HepG2 (cell line): ENCODE data around the gene MCFD2. TPM values are rescaled to one million over a fixed set of nuclear protein-coding genes. Genes with fewer than 3 reads are reported as not detected.

Experiments
- ATAC-seq: fragments of 200-7000 bp; cut with Tn5 transposase; 3 replicates; pipeline ENCODE4 v1.9.1; 2020; ENCODE audit warnings: mild to moderate bottlenecking, moderate library complexity
- BruUV-seq: library from RNA; stranded (reverse); fragments of 400-500 nt; replicated peaks from 2 replicates; lab custom pipeline; 2021; lab: Mats Ljungman, UMichigan
- CTCF ChIA-PET: fragments of 300-600 bp; formaldehyde crosslinking; extraction: SDS; loops from one replicate; lab custom pipeline; 2021; ENCODE audit warnings: low total read pairs, inconsistent platforms, low intra/inter-chr PET ratio; lab: Yijun Ruan, JAX
- POLR2A ChIA-PET: fragments of 350-600 bp; sonication (Branson Sonifier 250); formaldehyde crosslinking; loops from one replicate; lab custom pipeline; 2020; ENCODE audit warnings: antibody characterized with exemption, inconsistent platforms; lab: Yijun Ruan, JAX
- DNase-seq: peaks from one replicate; pipeline ENCODE4 v3.0.0-alpha.2; 2015; ENCODE audit warnings: low spot score
- FAIRE-seq: peaks from 3 replicates; lab custom pipeline; 2011; peaks lifted over from hg19 to GRCh38; lab: Jason Lieb, UNC
- H2AFZ ChIP-seq: one replicate; pipeline ENCODE4 v1.6.1; 2011; ENCODE audit warnings: low read length, inconsistent platforms
- H3K27ac ChIP-seq: fragments of 300-600 bp; 3 replicates; pipeline ENCODE4 v1.8.0; 2011; ENCODE audit warnings: mixed run types, mild to moderate bottlenecking, mixed read lengths, low read length, inconsistent platforms; ENCODE audit not compliant: insufficient read depth; ENCODE audit errors: extremely low read length
- H3K27me3 ChIP-seq, 2 experiments: fragments of 200-600 bp in 1 of 2; 2 replicates in 1 of 2; 3 replicates in 1 of 2; pipeline versions ENCODE4 v1.6.0 to v1.8.0; 2011; ENCODE audit warnings: low read length in 2 of 2, mild to moderate bottlenecking in 2 of 2, moderate library complexity in 2 of 2, inconsistent platforms in 1 of 2; ENCODE audit not compliant: insufficient read depth in 2 of 2, control insufficient read depth in 1 of 2
- H3K36me3 ChIP-seq, 2 experiments: fragments of 200-600 bp in 1 of 2; replicated peaks in 1 of 2; 2 replicates in 1 of 2; 3 replicates in 1 of 2; pipeline versions ENCODE4 v1.5.1 to v1.8.0; 2011; ENCODE audit warnings: low read length in 2 of 2, inconsistent platforms in 1 of 2; ENCODE audit not compliant: insufficient read depth in 2 of 2, control insufficient read depth in 1 of 2
- H3K4me1 ChIP-seq: 2 replicates; pipeline ENCODE4 v1.5.1; 2012; ENCODE audit warnings: low read length, inconsistent platforms; ENCODE audit not compliant: insufficient read depth
- H3K4me2 ChIP-seq: 2 replicates; pipeline ENCODE4 v1.6.0; 2011; ENCODE audit warnings: low read depth, low read length, inconsistent platforms
- H3K4me3 ChIP-seq, 3 experiments: fragments of 200-600 bp in 1 of 3; sonication (generic), shearing (Covaris generic) in 1 of 3; replicated peaks in 1 of 3; 2 replicates each; pipeline ENCODE4 v1.5.1; 2011 to 2016; ENCODE audit warnings: low read length in 3 of 3, inconsistent platforms in 2 of 3, low read depth in 2 of 3, mild to moderate bottlenecking in 2 of 3, control low read depth in 1 of 3, mixed read lengths in 1 of 3; ENCODE audit not compliant: insufficient read depth in 1 of 3
- H3K79me2 ChIP-seq: one replicate; pipeline ENCODE4 v1.6.1; 2011; ENCODE audit warnings: low read length, inconsistent platforms; ENCODE audit not compliant: insufficient read depth
- H3K9ac ChIP-seq: 2 replicates; pipeline ENCODE4 v1.6.0; 2011; ENCODE audit warnings: mild to moderate bottlenecking, low read depth, low read length, inconsistent platforms; ENCODE audit not compliant: insufficient read depth
- H3K9me3 ChIP-seq: 2 replicates; pipeline ENCODE4 v1.5.1; 2012; ENCODE audit warnings: mild to moderate bottlenecking, low read length
- H4K20me1 ChIP-seq: 2 replicates; pipeline ENCODE4 v1.6.0; 2011; ENCODE audit warnings: inconsistent platforms, mild to moderate bottlenecking, low read length, moderate library complexity; ENCODE audit not compliant: insufficient read depth
- BCL6 ChIP-seq: IDR thresholded peaks from 2 replicates; pipeline ENCODE4 v1.6.1; 2016; ENCODE audit warnings: missing genetic modification reagents, missing compliant biosample characterization
- ZNF18 ChIP-seq: sonication (generic); formaldehyde crosslinking; IDR thresholded peaks from 2 replicates; pipeline ENCODE4 v1.8.0; 2022; ENCODE audit warnings: mild to moderate bottlenecking, missing genetic modification reagents; ENCODE audit not compliant: insufficient replicate concordance
- ZNF747 ChIP-seq: sonication (generic); formaldehyde crosslinking; IDR thresholded peaks from 2 replicates; pipeline ENCODE4 v1.8.1; 2023; ENCODE audit warnings: missing genetic modification reagents, mild to moderate bottlenecking, borderline replicate concordance
- WGBS: methylation state at CpG from one replicate; pipeline ENCODE4 v1.1.6; 2017; ENCODE audit warnings: low lambda C conversion rate; 5-methylcytosine and 5-hydroxymethylcytosine counted together
- in situ Hi-C: cut with HindIII; loops from 2 replicates; pipeline ENCODE4 v1.10.0; 2017; ENCODE audit warnings: low pct_unique_long_range_greater_than_20kb; ENCODE audit not compliant: extremely low pct_ligation_motif_present
- intact Hi-C: fragments of 100-400 bp; cut with micrococcal nuclease; formaldehyde crosslinking; loops from one replicate; pipeline ENCODE4 v1.10.0; 2022; ENCODE audit not compliant: unreplicated experiment
- polyA plus RNA-seq, 8 experiments: library from polyadenylated mRNA; depleted of rRNA in 3 of 8; stranded (reverse) in 7 of 8; unstranded in 1 of 8; fragments of >200 nt; fragmentation: Illumina TruSeq in 4 of 8; extraction: Trizol in 4 of 8; gene quantifications; 2 replicates each; pipeline versions ENCODE4 v1.2.1 to v1.2.3, GENCODE V29; 2011 to 2016; ENCODE audit warnings: low read depth in 4 of 8, missing spikeins in 1 of 8, mixed read lengths in 1 of 8; ENCODE audit not compliant: insufficient read depth in 1 of 8
- total RNA-seq, 5 experiments: library from RNA; depleted of rRNA; stranded (reverse); fragments of >200 nt; fragmentation: Illumina TruSeq; extraction: Trizol; gene quantifications; 2 replicates each; pipeline ENCODE4 v1.2.3, GENCODE V29; 2016; ENCODE audit warnings: low read depth in 1 of 5
- TF ChIP-seq, protein P1 (sequence below): sonication (generic); formaldehyde crosslinking; conservative IDR thresholded peaks from 2 replicates; pipeline ENCODE4 v1.4.0; 2020; ENCODE audit warnings: missing genetic modification reagents
- TF ChIP-seq, protein P2 (sequence below), 2 experiments: fragments of 450-650 bp in 1 of 2; sonication (generic) in 1 of 2; formaldehyde crosslinking in 1 of 2; IDR thresholded peaks; 2 replicates each; pipeline versions ENCODE4 v1.6.1 to v1.8.0; 2016 to 2022; ENCODE audit warnings: antibody characterized with exemption in 1 of 2, mild to moderate bottlenecking in 1 of 2, missing genetic modification reagents in 1 of 2

MCFD2 gene
- total and polyA plus RNA-seq, 2 of the 13 experiments (the other 11 are each of a cell fraction or from before 2014, with no cell fraction given): 183 to 232 TPM

GRCh38 chr2:46951290-46952064, 35.9 kb upstream of the MCFD2 start:
- ChIA-PET POLR2A (interaction anchor here (1.5 kb wide), 1 partner anchor 19 kb away, joined by 5 read pairs; no protein-coding TSS in a partner anchor), CTCF (no interaction called here)
- H3K9ac ChIP-seq: no peak overlapping the region
- no peaks in the 10 kb centered on the region for H4K20me1 ChIP-seq
- in situ Hi-C loops (no loop called here), intact Hi-C loops (no loop called here)
- H2AFZ ChIP-seq: no peak overlapping the region
- H3K4me1 ChIP-seq: peaks cover 33% of the 10 kb centered on the region
- WGBS: 97% methylated on average over 9 of the region's 9 CpGs
- no peaks in the 10 kb centered on the region for H3K9me3 ChIP-seq
- no peaks in the 10 kb centered on the region for H3K27me3 ChIP-seq
- no peak overlapping the region for H3K4me3 ChIP-seq
- H3K4me2 ChIP-seq: no peak overlapping the region
- H3K79me2 ChIP-seq: peaks cover 27% of the 10 kb centered on the region
- DNase-seq (no peak), ATAC-seq (no peak), FAIRE-seq (no peak)
- no peak overlapping the region for H3K27ac ChIP-seq
- peaks cover 11 to 54% of the 10 kb centered on the region in 2 experiments for H3K36me3 ChIP-seq
- BruUV-seq: no TSS peak
- TF ChIP-seq, protein P1, sequence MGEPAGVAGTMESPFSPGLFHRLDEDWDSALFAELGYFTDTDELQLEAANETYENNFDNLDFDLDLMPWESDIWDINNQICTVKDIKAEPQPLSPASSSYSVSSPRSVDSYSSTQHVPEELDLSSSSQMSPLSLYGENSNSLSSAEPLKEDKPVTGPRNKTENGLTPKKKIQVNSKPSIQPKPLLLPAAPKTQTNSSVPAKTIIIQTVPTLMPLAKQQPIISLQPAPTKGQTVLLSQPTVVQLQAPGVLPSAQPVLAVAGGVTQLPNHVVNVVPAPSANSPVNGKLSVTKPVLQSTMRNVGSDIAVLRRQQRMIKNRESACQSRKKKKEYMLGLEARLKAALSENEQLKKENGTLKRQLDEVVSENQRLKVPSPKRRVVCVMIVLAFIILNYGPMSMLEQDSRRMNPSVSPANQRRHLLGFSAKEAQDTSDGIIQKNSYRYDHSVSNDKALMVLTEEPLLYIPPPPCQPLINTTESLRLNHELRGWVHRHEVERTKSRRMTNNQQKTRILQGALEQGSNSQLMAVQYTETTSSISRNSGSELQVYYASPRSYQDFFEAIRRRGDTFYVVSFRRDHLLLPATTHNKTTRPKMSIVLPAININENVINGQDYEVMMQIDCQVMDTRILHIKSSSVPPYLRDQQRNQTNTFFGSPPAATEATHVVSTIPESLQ (CRISPR knock-in tag): no peak
- TF ChIP-seq BCL6: no peak
- no peak for TF ChIP-seq ZNF747 (CRISPR knock-in tag)
- TF ChIP-seq, protein P2, sequence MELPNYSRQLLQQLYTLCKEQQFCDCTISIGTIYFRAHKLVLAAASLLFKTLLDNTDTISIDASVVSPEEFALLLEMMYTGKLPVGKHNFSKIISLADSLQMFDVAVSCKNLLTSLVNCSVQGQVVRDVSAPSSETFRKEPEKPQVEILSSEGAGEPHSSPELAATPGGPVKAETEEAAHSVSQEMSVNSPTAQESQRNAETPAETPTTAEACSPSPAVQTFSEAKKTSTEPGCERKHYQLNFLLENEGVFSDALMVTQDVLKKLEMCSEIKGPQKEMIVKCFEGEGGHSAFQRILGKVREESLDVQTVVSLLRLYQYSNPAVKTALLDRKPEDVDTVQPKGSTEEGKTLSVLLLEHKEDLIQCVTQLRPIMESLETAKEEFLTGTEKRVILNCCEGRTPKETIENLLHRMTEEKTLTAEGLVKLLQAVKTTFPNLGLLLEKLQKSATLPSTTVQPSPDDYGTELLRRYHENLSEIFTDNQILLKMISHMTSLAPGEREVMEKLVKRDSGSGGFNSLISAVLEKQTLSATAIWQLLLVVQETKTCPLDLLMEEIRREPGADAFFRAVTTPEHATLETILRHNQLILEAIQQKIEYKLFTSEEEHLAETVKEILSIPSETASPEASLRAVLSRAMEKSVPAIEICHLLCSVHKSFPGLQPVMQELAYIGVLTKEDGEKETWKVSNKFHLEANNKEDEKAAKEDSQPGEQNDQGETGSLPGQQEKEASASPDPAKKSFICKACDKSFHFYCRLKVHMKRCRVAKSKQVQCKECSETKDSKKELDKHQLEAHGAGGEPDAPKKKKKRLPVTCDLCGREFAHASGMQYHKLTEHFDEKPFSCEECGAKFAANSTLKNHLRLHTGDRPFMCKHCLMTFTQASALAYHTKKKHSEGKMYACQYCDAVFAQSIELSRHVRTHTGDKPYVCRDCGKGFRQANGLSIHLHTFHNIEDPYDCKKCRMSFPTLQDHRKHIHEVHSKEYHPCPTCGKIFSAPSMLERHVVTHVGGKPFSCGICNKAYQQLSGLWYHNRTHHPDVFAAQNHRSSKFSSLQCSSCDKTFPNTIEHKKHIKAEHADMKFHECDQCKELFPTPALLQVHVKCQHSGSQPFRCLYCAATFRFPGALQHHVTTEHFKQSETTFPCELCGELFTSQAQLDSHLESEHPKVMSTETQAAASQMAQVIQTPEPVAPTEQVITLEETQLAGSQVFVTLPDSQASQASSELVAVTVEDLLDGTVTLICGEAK (IDR thresholded peaks at IDR 0.05): no peak
- TF ChIP-seq, protein P2 (CRISPR knock-in tag; IDR thresholded peaks at IDR 0.05): no peak
- TF ChIP-seq ZNF18 (CRISPR knock-in tag): no peak
